Astrocyte (in vitro differentiated cells and primary cell): ENCODE results near the gene ATP6V0E1. TPM values are rescaled to one million over a fixed set of nuclear protein-coding genes. Genes with fewer than 3 reads are reported as not detected.

Experiments
- DNase-seq: peaks from one replicate; pipeline ENCODE4 v3.0.0-alpha.2; 2010; ENCODE audit warnings: low read depth
- FAIRE-seq: peaks from 2 replicates; lab custom pipeline; 2011; peaks lifted over from hg19 to GRCh38; lab: Jason Lieb, UNC
- H2AFZ ChIP-seq: 2 replicates; pipeline ENCODE4 v1.6.0; 2012; ENCODE audit warnings: low read depth, low read length, inconsistent platforms
- H3K27ac ChIP-seq: 2 replicates; pipeline ENCODE4 v1.5.1; 2011; ENCODE audit warnings: low read depth, low read length, inconsistent platforms
- H3K27me3 ChIP-seq: 2 replicates; pipeline ENCODE4 v1.6.0; 2011; ENCODE audit warnings: low read length, inconsistent platforms; ENCODE audit not compliant: insufficient read depth
- H3K36me3 ChIP-seq: 2 replicates; pipeline ENCODE4 v1.5.1; 2011; ENCODE audit warnings: low read length, inconsistent platforms; ENCODE audit not compliant: insufficient read depth
- H3K4me1 ChIP-seq: 2 replicates; pipeline ENCODE4 v1.5.1; 2011; ENCODE audit warnings: low read length, inconsistent platforms; ENCODE audit not compliant: insufficient read depth
- H3K4me2 ChIP-seq: 2 replicates; pipeline ENCODE4 v1.6.0; 2012; ENCODE audit warnings: low read length, inconsistent platforms
- H3K4me3 ChIP-seq: 2 replicates; pipeline ENCODE4 v1.5.1; 2011; ENCODE audit warnings: low read depth, mild to moderate bottlenecking, low read length, inconsistent platforms; ENCODE audit not compliant: insufficient read depth
- H3K79me2 ChIP-seq: 2 replicates; pipeline ENCODE4 v1.6.0; 2012; ENCODE audit warnings: mild to moderate bottlenecking, low read length, inconsistent platforms; ENCODE audit not compliant: insufficient read depth
- H3K9ac ChIP-seq: 2 replicates; pipeline ENCODE4 v1.6.0; 2012; ENCODE audit warnings: mild to moderate bottlenecking, low read length, inconsistent platforms
- H3K9me3 ChIP-seq: 2 replicates; pipeline ENCODE4 v1.5.1; 2012; ENCODE audit warnings: low read depth, mild to moderate bottlenecking, low read length, inconsistent platforms; ENCODE audit not compliant: insufficient read depth
- H4K20me1 ChIP-seq: 2 replicates; pipeline ENCODE4 v1.6.0; 2012; ENCODE audit warnings: low read length, inconsistent platforms; ENCODE audit not compliant: insufficient read depth
- H3K27ac Mint-ChIP-seq: one replicate; pipeline ENCODE4 v1.8.0; 2021; ENCODE audit warnings: mild to moderate bottlenecking, mixed read lengths; ENCODE audit not compliant: unreplicated experiment
- H3K27me3 Mint-ChIP-seq: one replicate; pipeline ENCODE4 v1.8.0; 2021; ENCODE audit warnings: low read depth, mixed read lengths; ENCODE audit not compliant: unreplicated experiment
- H3K36me3 Mint-ChIP-seq: one replicate; pipeline ENCODE4 v1.8.0; 2021; ENCODE audit warnings: low read depth, mixed read lengths; ENCODE audit not compliant: unreplicated experiment
- H3K4me1 Mint-ChIP-seq: one replicate; pipeline ENCODE4 v1.8.0; 2021; ENCODE audit warnings: low read depth, mixed read lengths; ENCODE audit not compliant: unreplicated experiment
- H3K4me3 Mint-ChIP-seq: one replicate; pipeline ENCODE4 v1.8.0; 2021; ENCODE audit warnings: mild to moderate bottlenecking, moderate library complexity, mixed read lengths; ENCODE audit not compliant: unreplicated experiment
- H3K9me3 Mint-ChIP-seq: one replicate; pipeline ENCODE4 v1.8.0; 2021; ENCODE audit warnings: mild to moderate bottlenecking, mixed read lengths; ENCODE audit not compliant: unreplicated experiment
- EZH2 ChIP-seq: IDR thresholded peaks from 2 replicates; pipeline ENCODE4 v1.6.1; 2012; ENCODE audit warnings: mild to moderate bottlenecking, low read length, inconsistent platforms; ENCODE audit not compliant: insufficient read depth
- total RNA-seq: library from RNA; stranded (reverse); gene quantifications from 2 replicates; pipeline ENCODE4 v1.2.1, GENCODE V29; 2021
- TF ChIP-seq, protein P1 (sequence below): IDR thresholded peaks from 2 replicates; pipeline ENCODE4 v1.5.1; 2011; ENCODE audit warnings: low read depth, mild to moderate bottlenecking, inconsistent platforms, low read length, moderate library complexity; ENCODE audit not compliant: insufficient read depth

ATP6V0E1 gene
- total RNA-seq, 1 donor from 2014 or later = 327 TPM

DNA sequence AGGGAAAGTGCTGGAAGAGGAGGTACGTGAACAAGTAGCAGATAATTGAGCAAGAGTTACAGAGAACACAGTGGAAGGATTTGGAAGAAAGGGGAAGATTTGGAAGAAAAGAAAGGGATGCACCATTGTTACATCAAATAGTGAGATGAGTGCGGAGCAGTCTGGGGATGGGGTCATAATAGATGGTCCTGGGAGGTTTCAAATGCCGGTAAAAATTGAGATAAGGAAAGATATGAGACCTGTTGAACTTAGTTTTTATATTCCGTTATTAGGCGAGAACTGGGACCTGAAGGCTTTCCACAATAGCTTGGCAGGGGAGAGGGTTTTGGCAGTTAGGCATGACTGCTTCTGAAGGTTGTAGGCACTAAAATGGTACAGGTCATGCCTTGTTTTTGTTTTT is 20.9 kb downstream of the ATP6V0E1 start:
- Mint-ChIP-seq H3K9me3 (no peaks in the 10 kb centered on the region), H3K36me3 (no peaks in the 10 kb centered on the region), H3K27ac (no peak overlapping the region), H3K27me3 (no peaks in the 10 kb centered on the region), H3K4me3 (no peak overlapping the region), H3K4me1 (peaks cover 19% of the 10 kb centered on the region)
- H3K9me3 ChIP-seq = no peaks in the 10 kb centered on the region
- DNase-seq = no peak
- H3K27me3 ChIP-seq = no peaks in the 10 kb centered on the region
- no peak overlapping the region for H3K4me2 ChIP-seq
- H3K79me2 ChIP-seq = peaks cover 93% of the 10 kb centered on the region
- H3K36me3 ChIP-seq = no peaks in the 10 kb centered on the region
- TF ChIP-seq EZH2 = no peak
- TF ChIP-seq, protein P1, sequence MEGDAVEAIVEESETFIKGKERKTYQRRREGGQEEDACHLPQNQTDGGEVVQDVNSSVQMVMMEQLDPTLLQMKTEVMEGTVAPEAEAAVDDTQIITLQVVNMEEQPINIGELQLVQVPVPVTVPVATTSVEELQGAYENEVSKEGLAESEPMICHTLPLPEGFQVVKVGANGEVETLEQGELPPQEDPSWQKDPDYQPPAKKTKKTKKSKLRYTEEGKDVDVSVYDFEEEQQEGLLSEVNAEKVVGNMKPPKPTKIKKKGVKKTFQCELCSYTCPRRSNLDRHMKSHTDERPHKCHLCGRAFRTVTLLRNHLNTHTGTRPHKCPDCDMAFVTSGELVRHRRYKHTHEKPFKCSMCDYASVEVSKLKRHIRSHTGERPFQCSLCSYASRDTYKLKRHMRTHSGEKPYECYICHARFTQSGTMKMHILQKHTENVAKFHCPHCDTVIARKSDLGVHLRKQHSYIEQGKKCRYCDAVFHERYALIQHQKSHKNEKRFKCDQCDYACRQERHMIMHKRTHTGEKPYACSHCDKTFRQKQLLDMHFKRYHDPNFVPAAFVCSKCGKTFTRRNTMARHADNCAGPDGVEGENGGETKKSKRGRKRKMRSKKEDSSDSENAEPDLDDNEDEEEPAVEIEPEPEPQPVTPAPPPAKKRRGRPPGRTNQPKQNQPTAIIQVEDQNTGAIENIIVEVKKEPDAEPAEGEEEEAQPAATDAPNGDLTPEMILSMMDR = no peak
- no peak overlapping the region for H3K4me3 ChIP-seq
- H3K4me1 ChIP-seq = no peaks in the 10 kb centered on the region
- H3K27ac ChIP-seq = no peak overlapping the region
- H2AFZ ChIP-seq = no peak overlapping the region
- H3K9ac ChIP-seq = no peak overlapping the region
- peaks cover 85% of the 10 kb centered on the region for H4K20me1 ChIP-seq
- no peak for FAIRE-seq

DNA sequence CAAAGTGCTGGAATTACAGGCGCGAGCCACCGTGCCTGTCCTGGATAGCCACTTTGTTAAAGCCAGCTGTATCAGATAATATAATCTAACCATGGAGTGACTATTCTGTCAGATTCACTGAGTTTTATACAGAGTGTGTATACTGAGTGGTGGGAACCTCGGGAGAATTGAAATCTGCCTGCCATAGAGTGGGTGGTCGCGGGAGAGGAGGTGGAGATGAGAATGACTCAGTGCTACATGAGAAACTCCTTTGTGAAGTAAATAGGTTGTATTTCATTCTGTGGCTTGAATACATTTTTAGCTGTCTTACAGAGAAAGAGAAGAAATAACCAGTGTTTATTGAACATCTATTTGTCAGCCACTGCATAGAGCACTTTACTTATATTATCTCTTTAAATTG is 26.4 kb downstream of the ATP6V0E1 start:
- no peaks in the 10 kb centered on the region for H3K4me1 ChIP-seq
- Mint-ChIP-seq H3K36me3 (no peaks in the 10 kb centered on the region), H3K4me1 (peaks cover 23% of the 10 kb centered on the region), H3K9me3 (no peaks in the 10 kb centered on the region), H3K27ac (no peak overlapping the region), H3K27me3 (no peaks in the 10 kb centered on the region), H3K4me3 (no peak overlapping the region)
- no peak overlapping the region for H3K9ac ChIP-seq
- peaks cover 86% of the 10 kb centered on the region for H3K79me2 ChIP-seq
- H3K4me2 ChIP-seq = no peak overlapping the region
- H3K27ac ChIP-seq = no peak overlapping the region
- no peak overlapping the region for H2AFZ ChIP-seq
- peaks cover 81% of the 10 kb centered on the region for H4K20me1 ChIP-seq
- TF ChIP-seq, protein P1 = no peak
- TF ChIP-seq EZH2 = no peak
- H3K27me3 ChIP-seq = no peaks in the 10 kb centered on the region
- H3K4me3 ChIP-seq = no peak overlapping the region
- no peak for FAIRE-seq
- no peaks in the 10 kb centered on the region for H3K36me3 ChIP-seq
- H3K9me3 ChIP-seq = no peaks in the 10 kb centered on the region
- peak; percentile 17 for DNase-seq

DNA sequence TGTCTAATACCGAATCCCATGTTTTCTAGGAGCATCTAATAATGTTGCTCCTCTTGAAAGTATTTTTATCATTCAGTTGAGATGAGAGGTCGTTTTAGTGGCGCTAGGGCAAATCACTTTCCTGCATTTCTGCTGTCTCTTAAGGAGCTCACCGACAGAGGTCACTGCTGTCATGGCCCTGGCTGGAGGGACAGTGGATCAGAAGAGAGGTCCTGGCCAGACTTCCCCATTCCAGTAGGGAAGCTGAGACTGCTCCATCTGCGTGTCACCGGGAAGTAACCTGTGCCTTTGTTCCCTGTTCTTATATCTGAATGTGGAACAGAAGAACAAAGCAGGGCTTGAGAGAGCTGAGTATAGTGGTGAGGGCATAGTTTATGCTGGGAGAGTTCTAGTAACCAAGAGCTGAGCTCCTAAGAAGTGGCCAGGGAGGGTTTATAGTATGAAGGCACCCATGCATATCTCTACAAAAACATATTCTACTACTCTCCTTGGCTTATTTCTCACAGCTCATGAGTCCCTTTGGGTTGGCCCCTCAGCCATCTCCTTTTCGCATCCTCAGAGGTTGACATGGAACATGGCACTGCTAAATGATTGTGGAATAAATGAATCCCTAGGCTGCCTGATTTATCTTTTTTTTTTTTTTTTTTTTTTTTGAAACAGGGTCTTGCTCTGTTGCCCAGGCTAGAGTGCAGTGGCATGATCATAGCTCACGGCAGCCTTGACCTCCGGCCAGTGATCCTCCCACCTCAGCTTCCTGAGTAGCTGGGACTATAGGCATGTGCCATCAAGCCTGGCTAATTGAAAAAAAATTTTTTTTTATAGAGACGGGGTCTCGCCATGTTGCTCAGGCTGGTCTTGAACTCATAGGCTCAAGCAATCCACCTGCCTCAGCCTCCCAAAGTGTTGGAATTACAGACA is 27.2 kb downstream of the ATP6V0E1 start:
- H3K27ac Mint-ChIP-seq = peak overlapping the region; percentile 43
- no peak for TF ChIP-seq EZH2
- TF ChIP-seq, protein P1 = no peak

More for the DNA sequence above, 27.2 kb downstream of the ATP6V0E1 start:
- Mint-ChIP-seq H3K36me3 (no peaks in the 10 kb centered on the region), H3K4me1 (peaks cover 23% of the 10 kb centered on the region), H3K9me3 (no peaks in the 10 kb centered on the region), H3K4me3 (no peak overlapping the region), H3K27me3 (no peaks in the 10 kb centered on the region)
- FAIRE-seq (no peak), DNase-seq (no peak)
- H3K79me2 ChIP-seq = peaks cover 86% of the 10 kb centered on the region
- no peaks in the 10 kb centered on the region for H3K36me3 ChIP-seq
- no peaks in the 10 kb centered on the region for H3K27me3 ChIP-seq
- H3K9me3 ChIP-seq = no peaks in the 10 kb centered on the region
- no peak overlapping the region for H3K4me2 ChIP-seq
- H2AFZ ChIP-seq = no peak overlapping the region
- no peak overlapping the region for H3K27ac ChIP-seq
- H4K20me1 ChIP-seq = peaks cover 82% of the 10 kb centered on the region
- H3K9ac ChIP-seq = no peak overlapping the region
- H3K4me3 ChIP-seq = no peak overlapping the region
- H3K4me1 ChIP-seq = no peaks in the 10 kb centered on the region
